RPMI7951 (cell line): Measurements from ENCODE around the gene CAPN2. TPM values are rescaled to one million over a fixed set of nuclear protein-coding genes. Genes with fewer than 3 reads are reported as not detected.
"Not testable (repeated sequence)": the region's sequence is repeated elsewhere in the genome, so short reads cannot be mapped to it uniquely, and the experiment has no call there.

ENCODE experiments used
- DNase-seq: peaks from one replicate; pipeline ENCODE4 v3.0.0-alpha.2; 2012; ENCODE audit warnings: low read depth
- total RNA-seq: library from RNA; depleted of rRNA; stranded (reverse); fragments of >200 nt; shearing (Covaris generic); gene quantifications from 2 replicates; pipeline ENCODE4 v1.2.3, GENCODE V29; 2014

Gene CAPN2
- total RNA-seq, 1 experiment from 2014 or later = 247 TPM

GRCh38 chr1:223716302-223716862, 4.0 kb downstream of the CAPN2 start:
- no peak for DNase-seq

- DNase-seq = no peak
Observed at GRCh38 chr1:223717123-223717522, 4.8 kb downstream of the CAPN2 start.

GRCh38 chr1:223717695-223718363, 5.5 kb downstream of the CAPN2 start:
- DNase-seq = no peak

GRCh38 chr1:223718850-223719249, 6.5 kb downstream of the CAPN2 start:
- no peak for DNase-seq

GRCh38 chr1:223720971-223721591, 8.7 kb downstream of the CAPN2 start:
- peak; percentile 61 for DNase-seq

GRCh38 chr1:223721658-223722607, 9.6 kb downstream of the CAPN2 start:
- DNase-seq = no peak

- DNase-seq = no peak
Observed at GRCh38 chr1:223723351-223723904, 11.1 kb downstream of the CAPN2 start.

- no peak for DNase-seq
Observed at GRCh38 chr1:223724376-223724775, 12.0 kb downstream of the CAPN2 start.

GRCh38 chr1:223725578-223725977, 13.2 kb downstream of the CAPN2 start:
- DNase-seq = no peak

GRCh38 chr1:223726380-223727001, 14.2 kb downstream of the CAPN2 start:
- peak; percentile 97 for DNase-seq

GRCh38 chr1:223727541-223727940, 15.2 kb downstream of the CAPN2 start:
- DNase-seq = no peak

- no peak for DNase-seq
Observed at GRCh38 chr1:223729906-223730305, 17.6 kb downstream of the CAPN2 start.

GRCh38 chr1:223730479-223731132, 18.3 kb downstream of the CAPN2 start:
- no peak for DNase-seq

GRCh38 chr1:223731133-223731770, 18.9 kb downstream of the CAPN2 start:
- peak; percentile 68 for DNase-seq

GRCh38 chr1:223732993-223733798, 20.9 kb downstream of the CAPN2 start:
- DNase-seq = no peak

- DNase-seq = no peak
Observed at GRCh38 chr1:223733898-223734852, 21.8 kb downstream of the CAPN2 start.

- not testable (repeated sequence) for DNase-seq
Observed at GRCh38 chr1:223736638-223737037, 24.3 kb downstream of the CAPN2 start.

- DNase-seq = no peak
Observed at GRCh38 chr1:223737342-223737741, 25.0 kb downstream of the CAPN2 start.
